ENCODE results near the gene C1QB.

The C1QB gene

DNA sequence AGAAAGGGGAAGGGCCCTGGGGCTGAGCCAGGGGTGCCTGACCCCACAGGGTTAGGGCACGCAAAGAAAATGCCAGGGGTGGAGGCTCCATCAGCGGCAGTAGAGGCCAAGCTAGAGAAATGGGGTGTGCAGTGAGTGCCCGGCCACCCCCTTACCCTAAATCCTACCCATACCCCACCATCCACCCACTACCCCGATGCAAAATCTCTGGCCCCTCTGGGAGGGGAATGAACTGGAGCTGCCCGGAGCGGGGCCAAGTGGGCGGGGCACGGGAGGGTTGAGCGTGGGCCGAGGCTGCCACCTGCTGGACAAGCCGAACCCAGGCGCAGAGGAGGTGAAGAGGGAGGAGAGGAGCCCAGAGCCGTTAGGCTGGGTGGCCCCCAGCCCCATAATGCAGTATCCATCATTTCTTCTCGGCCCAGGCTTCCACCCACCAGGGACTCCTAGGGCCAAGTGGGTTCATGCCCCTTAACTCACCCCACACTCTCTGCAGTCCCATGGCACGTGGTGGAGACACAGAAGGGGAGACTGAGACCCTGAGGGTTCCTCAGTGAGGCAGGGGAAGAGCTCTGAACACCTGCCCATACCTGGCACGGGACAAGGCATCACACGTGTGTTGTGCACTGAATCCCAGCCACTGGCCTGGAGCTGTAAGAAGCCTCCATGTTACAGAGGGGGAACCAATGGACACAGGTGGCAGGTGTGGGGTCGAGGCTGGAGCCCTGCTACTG, 11.0 kb upstream of the C1QB start:
- ATAC-seq = peak; percentile 93
- no peak for TF ChIP-seq PPARA (CRISPR knock-in tag; IDR thresholded peaks at IDR 0.05; ENCODE audit: borderline replicate concordance)
- no peak for TF ChIP-seq POU6F1 (CRISPR knock-in tag; IDR thresholded peaks at IDR 0.05; ENCODE audit: borderline replicate concordance, low read depth)
- TF ChIP-seq ZFP3 (CRISPR knock-in tag; IDR thresholded peaks at IDR 0.05) = no peak
- TF ChIP-seq ZFP30 (CRISPR knock-in tag; IDR thresholded peaks at IDR 0.05) = no peak
- no peak for TF ChIP-seq ARNTL (CRISPR knock-in tag; IDR thresholded peaks at IDR 0.05; ENCODE audit: borderline replicate concordance, low read depth)
- TF ChIP-seq TOX (CRISPR knock-in tag; IDR thresholded peaks at IDR 0.05; ENCODE audit: borderline replicate concordance) = no peak
- TF ChIP-seq ZNF565 (CRISPR knock-in tag; conservative IDR thresholded peaks at IDR 0.05; ENCODE audit: low read depth) = no peak
- no peak for TF ChIP-seq CSDC2 (CRISPR knock-in tag; IDR thresholded peaks at IDR 0.05)
- no peak for TF ChIP-seq GLIS3 (CRISPR knock-in tag; IDR thresholded peaks at IDR 0.05)
- TF ChIP-seq OSR1 (CRISPR knock-in tag; IDR thresholded peaks at IDR 0.05) = no peak
- no peak for TF ChIP-seq ISL1 (CRISPR knock-in tag; IDR thresholded peaks at IDR 0.05)

DNA sequence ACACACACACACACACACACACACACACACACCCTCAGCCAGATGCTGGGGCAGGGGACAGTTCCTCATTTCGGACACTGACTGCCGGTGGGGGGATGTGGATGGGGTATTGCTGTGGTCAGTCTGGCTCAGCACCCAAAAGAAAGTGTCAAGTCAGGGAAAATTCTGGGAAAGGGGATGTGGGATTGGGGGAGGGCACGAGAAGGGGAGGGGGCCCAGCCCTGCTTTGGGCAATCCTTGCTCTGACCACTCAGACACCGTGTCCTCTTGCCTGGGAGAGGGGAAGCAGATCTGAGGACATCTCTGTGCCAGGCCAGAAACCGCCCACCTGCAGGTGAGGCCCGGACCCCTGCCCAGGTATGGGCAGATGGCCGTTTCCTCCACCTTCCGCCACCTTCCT, 9.7 kb upstream of the C1QB start, which contains the start of gene C1QC:
TSS of gene C1QC (plus strand) at position 253 of the 400 bp plus-strand sequence. CDS start 391 bp downstream, outside the sequence.
- TF ChIP-seq PPARA (CRISPR knock-in tag; IDR thresholded peaks at IDR 0.05; ENCODE audit: borderline replicate concordance) (no peak), ESRRG (CRISPR knock-in tag; IDR thresholded peaks at IDR 0.05) (no peak), ZNF565 (CRISPR knock-in tag; conservative IDR thresholded peaks at IDR 0.05; ENCODE audit: low read depth) (no peak), ZNF8 (CRISPR knock-in tag; IDR thresholded peaks at IDR 0.05) (no peak), TOX (CRISPR knock-in tag; IDR thresholded peaks at IDR 0.05; ENCODE audit: borderline replicate concordance) (no peak), OSR1 (CRISPR knock-in tag; IDR thresholded peaks at IDR 0.05) (no peak), TSHZ2 (CRISPR knock-in tag; IDR thresholded peaks at IDR 0.05) (no peak), ZFP30 (CRISPR knock-in tag; IDR thresholded peaks at IDR 0.05) (no peak), GLIS3 (CRISPR knock-in tag; IDR thresholded peaks at IDR 0.05) (no peak)
- no peak for ATAC-seq

GRCh38 chr1:22643928-22644327, 9.1 kb upstream of the C1QB start:
- no peak for TF ChIP-seq PPARA (CRISPR knock-in tag; IDR thresholded peaks at IDR 0.05; ENCODE audit: borderline replicate concordance)
- no peak for ATAC-seq

DNA sequence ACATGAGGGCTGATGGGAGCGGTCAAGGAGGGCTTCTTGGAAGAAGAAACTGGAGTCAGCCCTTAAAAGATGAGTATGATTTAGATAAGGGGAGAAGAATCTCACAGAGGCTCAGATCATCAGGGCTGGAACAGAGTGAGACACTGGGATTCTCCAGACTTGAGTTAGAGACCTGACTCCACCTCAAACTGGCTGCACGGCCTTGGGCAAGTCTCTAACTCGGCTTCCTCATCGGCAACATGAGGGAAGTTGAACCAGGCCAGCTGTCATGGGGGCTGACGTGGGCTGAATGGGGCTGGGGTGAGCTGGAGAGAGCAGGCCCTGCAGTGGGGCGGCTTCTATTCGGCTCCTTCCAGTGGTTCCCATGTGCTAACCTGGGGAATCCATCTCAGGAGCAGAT, 7.1 kb upstream of the C1QB start:
- TF ChIP-seq TCF4 (CRISPR knock-in tag; IDR thresholded peaks at IDR 0.05; ENCODE audit: borderline replicate concordance) (no peak), POU6F1 (CRISPR knock-in tag; IDR thresholded peaks at IDR 0.05; ENCODE audit: borderline replicate concordance, low read depth) (no peak), ZNF8 (CRISPR knock-in tag; IDR thresholded peaks at IDR 0.05) (no peak), ISL1 (CRISPR knock-in tag; IDR thresholded peaks at IDR 0.05) (no peak), RARB (CRISPR knock-in tag; IDR thresholded peaks at IDR 0.05) (no peak), PATZ1 (CRISPR knock-in tag; IDR thresholded peaks at IDR 0.05; ENCODE audit: borderline replicate concordance) (no peak), GLIS3 (CRISPR knock-in tag; IDR thresholded peaks at IDR 0.05) (no peak), ARNTL (CRISPR knock-in tag; IDR thresholded peaks at IDR 0.05; ENCODE audit: borderline replicate concordance, low read depth) (no peak), OSR1 (CRISPR knock-in tag; IDR thresholded peaks at IDR 0.05) (no peak), ZC3H10 (CRISPR knock-in tag; IDR thresholded peaks at IDR 0.05) (no peak), SNAI2 (CRISPR knock-in tag; IDR thresholded peaks at IDR 0.05) (no peak), ZNF70 (CRISPR knock-in tag; IDR thresholded peaks at IDR 0.05) (no peak)
- TF ChIP-seq, protein P1, sequence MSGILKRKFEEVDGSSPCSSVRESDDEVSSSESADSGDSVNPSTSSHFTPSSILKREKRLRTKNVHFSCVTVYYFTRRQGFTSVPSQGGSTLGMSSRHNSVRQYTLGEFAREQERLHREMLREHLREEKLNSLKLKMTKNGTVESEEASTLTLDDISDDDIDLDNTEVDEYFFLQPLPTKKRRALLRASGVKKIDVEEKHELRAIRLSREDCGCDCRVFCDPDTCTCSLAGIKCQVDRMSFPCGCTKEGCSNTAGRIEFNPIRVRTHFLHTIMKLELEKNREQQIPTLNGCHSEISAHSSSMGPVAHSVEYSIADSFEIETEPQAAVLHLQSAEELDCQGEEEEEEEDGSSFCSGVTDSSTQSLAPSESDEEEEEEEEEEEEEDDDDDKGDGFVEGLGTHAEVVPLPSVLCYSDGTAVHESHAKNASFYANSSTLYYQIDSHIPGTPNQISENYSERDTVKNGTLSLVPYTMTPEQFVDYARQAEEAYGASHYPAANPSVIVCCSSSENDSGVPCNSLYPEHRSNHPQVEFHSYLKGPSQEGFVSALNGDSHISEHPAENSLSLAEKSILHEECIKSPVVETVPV (CRISPR knock-in tag; IDR thresholded peaks at IDR 0.05) = no peak
- ATAC-seq = no peak
